ENCODE measurements around the gene OTC.

OTC gene

GRCh38 chrX:38352362-38352761, at the start of gene OTC:
OTC (plus strand) TSS chrX:38352604; CDS start chrX:38352697, 93 bp downstream.
- DNase-seq (ENCODE audit: low read depth in 2 of 3, low spot score in 1 of 3), result no peak

- DNase-seq (ENCODE audit: low read depth in 2 of 3, low spot score in 1 of 3), result no peak
Measured at GRCh38 chrX:38304010-38304409, 48.4 kb upstream of the OTC start.

GRCh38 chrX:38305971-38306370, 46.4 kb upstream of the OTC start:
- no peak for DNase-seq (ENCODE audit: low read depth in 2 of 3, low spot score in 1 of 3)

GRCh38 chrX:38311743-38312142, 40.7 kb upstream of the OTC start:
- no peak for DNase-seq (ENCODE audit: low read depth in 2 of 3, low spot score in 1 of 3)

GRCh38 chrX:38312436-38312835, 40.0 kb upstream of the OTC start:
- DNase-seq (ENCODE audit: low read depth in 2 of 3, low spot score in 1 of 3), result no peak

- DNase-seq (ENCODE audit: low read depth in 2 of 3, low spot score in 1 of 3), result no peak
Measured at GRCh38 chrX:38313190-38313589, 39.2 kb upstream of the OTC start.

- DNase-seq (ENCODE audit: low read depth in 2 of 3, low spot score in 1 of 3), result no peak
Measured at GRCh38 chrX:38315186-38315585, 37.2 kb upstream of the OTC start.

GRCh38 chrX:38318196-38318595, 34.2 kb upstream of the OTC start:
- DNase-seq (ENCODE audit: low read depth in 2 of 3, low spot score in 1 of 3), result no peak

- no peak for DNase-seq (ENCODE audit: low read depth in 2 of 3, low spot score in 1 of 3)
Measured at GRCh38 chrX:38318606-38319005, 33.8 kb upstream of the OTC start.

GRCh38 chrX:38320819-38321218, 31.6 kb upstream of the OTC start:
- DNase-seq (ENCODE audit: low read depth in 2 of 3, low spot score in 1 of 3), result no peak

- DNase-seq (ENCODE audit: low read depth in 2 of 3, low spot score in 1 of 3), result no peak
Measured at GRCh38 chrX:38326086-38326485, 26.3 kb upstream of the OTC start.

GRCh38 chrX:38327007-38327774, 25.2 kb upstream of the OTC start, which contains the start of gene RPGR:
RPGR (minus strand) TSS chrX:38327509; CDS start chrX:38327367, 142 bp downstream.
- DNase-seq (ENCODE audit: low read depth in 2 of 3, low spot score in 1 of 3), result peak; percentile 83 to 86 (median 85)

- DNase-seq (ENCODE audit: low read depth in 2 of 3, low spot score in 1 of 3), result no peak
Measured at GRCh38 chrX:38327775-38328081, 24.7 kb upstream of the OTC start.

GRCh38 chrX:38332505-38332904, 19.9 kb upstream of the OTC start:
- no peak for DNase-seq (ENCODE audit: low read depth in 2 of 3, low spot score in 1 of 3)

GRCh38 chrX:38335382-38335781, 17.0 kb upstream of the OTC start:
- no peak for DNase-seq (ENCODE audit: low read depth in 2 of 3, low spot score in 1 of 3)

- DNase-seq (ENCODE audit: low read depth in 2 of 3, low spot score in 1 of 3), result no peak
Measured at GRCh38 chrX:38336538-38337240, 15.7 kb upstream of the OTC start.

- no peak for DNase-seq (ENCODE audit: low read depth in 2 of 3, low spot score in 1 of 3)
Measured at GRCh38 chrX:38341442-38341841, 11.0 kb upstream of the OTC start.

- DNase-seq (ENCODE audit: low read depth in 2 of 3, low spot score in 1 of 3), result no peak
Measured at GRCh38 chrX:38342853-38343778, 9.3 kb upstream of the OTC start.

GRCh38 chrX:38346150-38346549, 6.3 kb upstream of the OTC start:
- DNase-seq (ENCODE audit: low read depth in 2 of 3, low spot score in 1 of 3), result no peak

- DNase-seq (ENCODE audit: low read depth in 2 of 3, low spot score in 1 of 3), result no peak
Measured at GRCh38 chrX:38347136-38347535, 5.3 kb upstream of the OTC start.

GRCh38 chrX:38351346-38351745, 1.1 kb upstream of the OTC start:
- no peak for DNase-seq (ENCODE audit: low read depth in 2 of 3, low spot score in 1 of 3)

- DNase-seq (ENCODE audit: low read depth in 2 of 3, low spot score in 1 of 3), result no peak
Measured at GRCh38 chrX:38356401-38356800, 4.0 kb downstream of the OTC start.

All from stimulated activated CD4-positive, alpha-beta T cell treated with anti-CD3 and anti-CD28 coated beads, Interleukin-12 subunit alpha, Interleukin-12 subunit beta, amount 100 ng/mL, for 48 hours (primary cell).